HUES64 (cell line): ENCODE results near the gene KDM1A.

ENCODE experiments used
- H3K27ac ChIP-seq: 2 replicates; pipeline ENCODE4 v1.7.0; 2013; ENCODE audit warnings: low read depth, low read length, inconsistent platforms
- H3K27me3 ChIP-seq: 2 replicates; pipeline ENCODE4 v1.6.1; 2013; ENCODE audit warnings: mild to moderate bottlenecking, low read length; ENCODE audit not compliant: insufficient read depth
- H3K36me3 ChIP-seq: 2 replicates; pipeline ENCODE4 v1.6.1; 2013; ENCODE audit warnings: mild to moderate bottlenecking, low read length; ENCODE audit not compliant: insufficient read depth
- H3K4me1 ChIP-seq: 2 replicates; pipeline ENCODE4 v1.6.1; 2013; ENCODE audit warnings: mild to moderate bottlenecking, low read length, moderate library complexity; ENCODE audit not compliant: insufficient read depth
- H3K4me3 ChIP-seq: 2 replicates; pipeline ENCODE4 v1.5.1; 2013; ENCODE audit warnings: mild to moderate bottlenecking, low read length, moderate library complexity
- H3K9ac ChIP-seq: 2 replicates; pipeline ENCODE4 v1.6.1; 2013; ENCODE audit warnings: mild to moderate bottlenecking, low read depth, low read length
- H3K9me3 ChIP-seq: 2 replicates; pipeline ENCODE4 v1.6.1; 2013; ENCODE audit warnings: low read depth, low read length; ENCODE audit not compliant: insufficient read depth
- WGBS: fragments of 150-250, 120-280 bp; methylation state at CpG from one replicate; pipeline ENCODE4 v1.1.7; 2013; ENCODE audit warnings: missing lambda C conversion rate; 5-methylcytosine and 5-hydroxymethylcytosine counted together

Gene KDM1A

DNA sequence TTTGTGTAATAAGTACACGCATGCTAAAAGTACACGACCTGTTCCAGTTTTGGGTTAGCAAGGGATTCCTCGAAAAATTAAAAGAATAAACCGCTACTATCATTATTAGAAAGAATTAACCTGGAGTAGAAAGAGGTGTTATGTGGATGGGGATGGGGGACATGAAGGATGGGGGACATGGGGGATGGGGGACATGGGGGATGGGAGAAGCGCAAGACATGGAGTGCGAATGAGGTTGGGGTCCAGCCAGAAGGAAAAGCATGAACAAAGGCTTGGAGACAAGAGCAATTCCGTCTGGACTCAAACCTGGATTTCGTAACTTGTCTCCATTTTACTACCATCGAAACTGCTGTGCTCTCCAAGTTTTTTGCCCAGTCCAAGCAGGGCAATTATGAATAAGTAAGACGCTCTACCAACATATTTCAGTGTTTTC is 591 bp upstream of the KDM1A start:
- Histone ChIP-seq H3K27me3 (no peaks in the 10 kb centered on the region), H3K9ac (peak overlapping the region; percentile 88), H3K36me3 (peaks cover 15% of the 10 kb centered on the region), H3K9me3 (peaks cover 17% of the 10 kb centered on the region), H3K27ac (peak overlapping the region; percentile 70), H3K4me1 (peaks cover 4% of the 10 kb centered on the region; the same call in 1 of the 2 replicates), H3K4me3 (peak overlapping the region; percentile 82)
- WGBS = 71% methylated on average over 9 of the region's 10 CpGs

DNA sequence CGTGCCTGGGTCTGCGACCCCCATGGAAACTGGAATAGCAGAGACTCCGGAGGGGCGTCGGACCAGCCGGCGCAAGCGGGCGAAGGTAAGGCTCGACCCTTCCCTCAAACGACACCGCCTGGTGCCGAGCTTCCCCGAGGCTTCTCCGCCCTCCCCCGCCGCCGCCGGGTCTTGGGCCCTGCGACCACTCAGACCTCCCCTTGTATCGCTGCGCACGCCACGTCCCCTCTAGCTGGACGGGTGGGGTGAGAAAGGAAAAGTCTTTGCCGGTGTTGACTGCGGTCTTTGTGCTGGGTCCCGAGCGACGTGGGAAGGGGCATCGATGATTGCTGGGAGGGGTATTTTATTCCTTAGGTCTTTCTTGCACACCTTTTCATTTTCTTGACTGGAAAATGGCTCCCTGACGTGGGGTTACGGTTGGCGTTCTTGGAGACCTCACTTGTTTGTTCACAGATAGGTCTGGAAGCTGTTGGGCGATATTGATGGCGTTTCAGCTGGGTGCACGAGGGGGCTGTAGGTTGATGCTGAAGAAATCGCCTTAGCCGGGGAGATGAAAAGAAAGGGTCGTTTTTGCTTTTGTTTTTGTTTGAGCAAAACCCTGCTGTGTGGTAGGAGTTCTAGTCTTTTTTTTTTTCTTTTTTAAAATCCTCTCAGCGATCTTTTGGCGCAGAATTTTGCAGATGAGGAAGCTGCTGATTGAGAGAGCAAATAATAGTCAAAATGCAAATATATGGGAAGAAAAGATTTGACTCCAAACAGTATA is 776 bp downstream of the KDM1A start:
- Histone ChIP-seq H3K36me3 (peaks cover 15% of the 10 kb centered on the region), H3K4me3 (peak overlapping the region; percentile 82), H3K27ac (peak overlapping the region; percentile 83), H3K27me3 (no peaks in the 10 kb centered on the region), H3K4me1 (no peaks in the 10 kb centered on the region), H3K9ac (peak overlapping the region; percentile 88), H3K9me3 (peaks cover 18% of the 10 kb centered on the region)
- under 1% methylated on average over 42 of the region's 42 CpGs for WGBS

DNA sequence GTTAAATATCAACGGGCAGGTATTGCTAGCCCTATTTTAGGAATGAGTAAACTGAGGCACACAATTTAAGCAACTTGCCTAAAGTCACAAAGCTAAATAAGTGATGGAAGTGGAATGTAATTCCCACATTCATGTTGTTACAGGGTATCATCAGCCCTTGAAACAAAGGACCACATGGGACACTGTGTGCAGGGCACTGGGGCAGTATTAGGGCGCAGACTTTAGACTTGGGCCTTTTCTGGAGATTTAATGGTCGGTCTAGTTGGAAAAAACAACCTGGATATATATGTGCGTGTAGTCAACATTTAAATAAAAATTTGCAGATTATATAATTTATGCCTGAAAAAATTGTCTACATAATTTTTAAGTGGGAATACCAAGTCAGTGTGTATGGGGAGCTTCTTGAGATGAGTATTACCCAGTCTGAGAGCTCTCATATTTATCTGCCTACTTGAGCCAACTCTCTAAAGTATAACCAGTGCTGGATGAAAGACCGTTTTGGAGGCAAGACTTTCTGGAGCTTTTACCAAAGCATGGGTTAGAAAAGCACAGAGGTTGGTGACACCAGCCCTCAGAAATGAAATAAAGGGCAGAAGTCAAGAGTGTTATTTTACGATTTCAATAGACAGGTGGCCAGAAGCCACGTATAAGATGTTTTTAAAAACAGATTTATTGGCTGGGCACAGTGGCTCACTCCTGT is 1.6 kb downstream of the KDM1A start:
- 39% methylated on average over 6 of the region's 7 CpGs for WGBS
- no peaks in the 10 kb centered on the region for H3K4me1 ChIP-seq
- H3K27me3 ChIP-seq = no peaks in the 10 kb centered on the region
- H3K36me3 ChIP-seq = peaks cover 15% of the 10 kb centered on the region
- peaks cover 18% of the 10 kb centered on the region for H3K9me3 ChIP-seq
- peak overlapping the region; percentile 82 for H3K4me3 ChIP-seq
- peak overlapping the region; percentile 88 for H3K9ac ChIP-seq
- H3K27ac ChIP-seq = peak overlapping the region; percentile 5; the same call in 1 of the 2 replicates

DNA sequence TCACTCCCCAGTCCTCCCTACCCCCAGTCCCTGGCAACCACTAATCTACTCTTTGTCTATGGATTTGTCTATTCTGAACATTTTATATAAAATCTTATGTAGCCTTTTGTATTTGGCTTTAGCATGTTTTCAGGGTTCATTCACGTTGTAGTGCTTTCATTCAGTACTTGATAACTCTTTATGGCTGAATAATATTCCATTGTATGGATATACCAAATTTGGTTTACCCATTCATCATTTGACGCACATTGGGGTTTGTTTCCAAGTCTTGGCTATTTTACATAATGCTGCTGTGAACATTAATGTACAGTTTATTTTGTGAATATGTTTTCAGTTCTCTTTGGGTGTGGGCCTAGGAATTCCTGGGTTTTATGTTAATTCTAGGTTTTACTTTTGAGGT is 2.6 kb downstream of the KDM1A start:
- Histone ChIP-seq H3K27me3 (no peaks in the 10 kb centered on the region), H3K27ac (no peak overlapping the region), H3K9ac (no peak overlapping the region), H3K4me3 (peak overlapping the region; percentile 82), H3K36me3 (peaks cover 15% of the 10 kb centered on the region), H3K4me1 (peaks cover 6% of the 10 kb centered on the region), H3K9me3 (peaks cover 18% of the 10 kb centered on the region)
- 100% methylated on average over 1 of the region's 2 CpGs for WGBS

DNA sequence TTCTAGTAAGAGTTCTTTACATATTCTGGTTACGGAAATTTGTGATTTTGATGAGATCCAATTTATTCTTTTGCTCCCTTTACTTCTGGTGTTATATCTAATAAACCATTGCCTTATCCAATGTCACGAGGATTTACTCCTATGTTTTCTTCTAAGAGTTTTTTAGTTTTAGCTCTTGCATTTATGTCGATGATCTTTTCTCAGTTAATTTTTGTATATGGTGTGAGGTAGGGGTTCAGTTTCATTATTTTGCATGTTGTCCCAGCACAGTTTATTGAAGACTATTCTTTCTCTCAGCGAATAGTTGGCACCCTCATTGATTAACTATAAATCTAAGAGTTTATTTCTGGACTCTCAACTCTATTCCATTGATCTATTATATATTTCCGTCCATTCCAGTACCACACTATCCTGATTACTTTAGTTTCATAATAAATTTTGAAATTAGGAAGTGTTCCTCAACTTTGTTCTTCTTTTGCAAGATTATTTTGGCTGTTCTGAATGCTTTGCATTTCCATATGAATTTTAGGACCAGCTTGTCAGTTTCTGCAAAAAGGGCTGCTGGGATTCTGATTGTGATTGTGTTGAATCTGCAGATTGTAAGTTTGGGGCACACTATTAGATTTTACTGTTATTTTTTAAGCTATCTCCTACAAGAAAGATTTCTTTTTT is 4.0 kb downstream of the KDM1A start:
- Histone ChIP-seq H3K27ac (no peak overlapping the region), H3K9ac (no peak overlapping the region), H3K27me3 (no peaks in the 10 kb centered on the region), H3K9me3 (peaks cover 18% of the 10 kb centered on the region), H3K4me1 (peaks cover 13% of the 10 kb centered on the region), H3K4me3 (no peak overlapping the region), H3K36me3 (peaks cover 15% of the 10 kb centered on the region)
- 93% methylated on average over 3 of the region's 5 CpGs for WGBS

DNA sequence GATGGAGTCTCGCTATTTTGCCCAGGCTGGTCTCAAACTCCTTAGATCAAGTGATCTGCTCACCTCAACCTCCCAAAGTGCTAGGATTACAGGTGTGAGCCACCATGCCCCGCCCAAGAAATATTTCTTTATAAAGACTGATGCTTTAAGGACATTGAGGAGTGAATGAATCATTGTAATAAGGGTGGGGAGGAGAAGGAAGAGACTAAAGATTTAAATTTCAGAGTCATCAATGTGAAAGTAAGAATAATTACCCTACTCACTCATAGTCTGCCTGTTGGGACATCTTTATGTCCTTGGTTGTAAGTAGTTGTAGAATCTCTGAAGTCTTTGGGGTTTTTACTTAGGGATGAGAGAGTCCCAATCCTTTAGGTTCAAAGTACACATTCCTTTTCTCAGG is 7.3 kb downstream of the KDM1A start:
- Histone ChIP-seq H3K4me3 (no peak overlapping the region), H3K4me1 (peaks cover 18% of the 10 kb centered on the region), H3K9ac (no peak overlapping the region), H3K27ac (no peak overlapping the region), H3K36me3 (peaks cover 25% of the 10 kb centered on the region), H3K9me3 (peaks cover 18% of the 10 kb centered on the region), H3K27me3 (no peaks in the 10 kb centered on the region)
- 100% methylated on average over 2 of the region's 2 CpGs for WGBS

DNA sequence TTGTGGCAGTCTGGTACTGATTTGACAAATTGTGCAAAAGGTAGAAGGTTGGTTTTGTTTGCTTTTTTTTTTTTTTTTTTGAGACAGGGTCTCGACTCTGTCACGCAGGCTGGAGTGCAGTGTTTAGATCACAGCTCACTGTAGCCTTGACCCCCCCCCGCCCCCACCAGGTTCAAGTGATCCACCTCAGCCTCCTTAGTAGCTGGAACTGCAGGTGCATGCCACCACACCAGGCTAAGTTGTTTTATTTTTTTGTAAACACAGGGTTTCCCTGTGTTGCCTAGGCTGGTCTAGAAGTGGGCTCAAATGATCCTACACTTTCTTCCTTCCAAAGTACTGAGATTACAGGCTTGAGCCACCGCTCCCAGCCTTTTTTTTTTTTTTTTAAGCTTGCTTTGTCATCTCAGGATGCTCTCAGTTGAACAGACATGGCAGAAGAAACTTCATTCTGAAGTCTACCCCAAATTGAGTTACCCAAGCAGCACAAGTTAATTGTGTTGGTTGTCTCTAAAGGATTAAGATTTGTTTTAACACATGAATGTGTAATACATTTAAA is 8.2 kb downstream of the KDM1A start:
- H3K4me3 ChIP-seq = no peak overlapping the region
- peaks cover 13% of the 10 kb centered on the region for H3K9me3 ChIP-seq
- no peak overlapping the region for H3K27ac ChIP-seq
- H3K36me3 ChIP-seq = peaks cover 20% of the 10 kb centered on the region
- no peak overlapping the region for H3K9ac ChIP-seq
- H3K27me3 ChIP-seq = no peaks in the 10 kb centered on the region
- peaks cover 25% of the 10 kb centered on the region for H3K4me1 ChIP-seq
- 75% methylated on average over 4 of the region's 4 CpGs for WGBS

DNA sequence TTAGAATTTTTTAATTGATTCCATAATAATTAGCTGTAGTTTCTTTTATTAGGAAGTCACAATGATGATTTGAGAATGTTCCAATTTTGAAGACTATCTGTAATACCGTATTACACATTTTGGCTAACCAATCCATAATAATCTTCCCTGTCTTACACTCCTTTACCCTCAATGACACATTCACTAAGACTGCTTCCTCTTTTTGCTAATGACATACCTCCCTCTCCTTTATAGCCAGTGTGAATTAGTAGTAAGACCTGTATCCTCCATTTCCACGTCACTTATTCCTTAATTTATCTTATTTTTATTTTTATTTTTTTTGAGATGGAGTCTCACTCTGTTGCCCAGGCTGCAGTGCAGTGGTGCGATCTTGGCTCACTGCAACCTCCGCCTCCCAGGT is 10.1 kb downstream of the KDM1A start:
- Histone ChIP-seq H3K4me1 (peaks cover 29% of the 10 kb centered on the region), H3K9me3 (no peaks in the 10 kb centered on the region), H3K4me3 (no peak overlapping the region), H3K9ac (no peak overlapping the region), H3K27me3 (no peaks in the 10 kb centered on the region), H3K36me3 (peaks cover 12% of the 10 kb centered on the region), H3K27ac (no peak overlapping the region)
- WGBS = 100% methylated on average over 3 of the region's 4 CpGs

DNA sequence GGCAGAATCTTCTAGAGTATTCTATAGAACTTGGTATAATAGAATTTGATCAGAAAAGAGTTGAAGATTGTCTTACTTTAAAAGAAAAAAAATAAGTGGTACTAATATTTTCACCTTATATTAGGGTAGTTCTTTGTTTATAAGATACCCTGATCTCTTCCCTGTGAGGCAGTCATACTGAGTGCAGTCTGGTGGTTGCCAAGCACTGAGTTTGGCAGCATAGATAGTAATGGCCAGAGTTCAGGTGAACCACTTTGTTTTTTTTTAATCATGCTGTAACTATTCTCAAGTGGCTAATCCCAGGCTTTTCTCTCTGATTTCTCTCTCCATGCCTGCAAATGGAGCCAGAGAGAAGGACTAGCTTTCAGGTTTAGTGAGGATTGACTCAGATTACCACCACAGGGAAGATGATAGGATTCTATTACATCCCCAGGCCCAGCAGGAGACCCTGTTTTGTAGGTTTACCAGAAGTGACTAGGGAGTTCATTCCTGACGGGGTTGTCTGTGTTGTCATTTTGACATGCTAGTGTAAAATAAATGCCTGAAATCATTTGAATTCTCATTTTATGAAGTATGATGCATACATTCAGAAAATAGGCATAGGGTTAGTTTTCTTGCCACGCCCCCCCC is 16.7 kb downstream of the KDM1A start:
- Histone ChIP-seq H3K27me3 (no peaks in the 10 kb centered on the region), H3K27ac (no peak overlapping the region), H3K36me3 (peaks cover 22% of the 10 kb centered on the region), H3K9me3 (no peaks in the 10 kb centered on the region), H3K4me3 (no peak overlapping the region), H3K9ac (no peak overlapping the region), H3K4me1 (peaks cover 49% of the 10 kb centered on the region)
- 69% methylated on average over 1 of the region's 2 CpGs for WGBS

DNA sequence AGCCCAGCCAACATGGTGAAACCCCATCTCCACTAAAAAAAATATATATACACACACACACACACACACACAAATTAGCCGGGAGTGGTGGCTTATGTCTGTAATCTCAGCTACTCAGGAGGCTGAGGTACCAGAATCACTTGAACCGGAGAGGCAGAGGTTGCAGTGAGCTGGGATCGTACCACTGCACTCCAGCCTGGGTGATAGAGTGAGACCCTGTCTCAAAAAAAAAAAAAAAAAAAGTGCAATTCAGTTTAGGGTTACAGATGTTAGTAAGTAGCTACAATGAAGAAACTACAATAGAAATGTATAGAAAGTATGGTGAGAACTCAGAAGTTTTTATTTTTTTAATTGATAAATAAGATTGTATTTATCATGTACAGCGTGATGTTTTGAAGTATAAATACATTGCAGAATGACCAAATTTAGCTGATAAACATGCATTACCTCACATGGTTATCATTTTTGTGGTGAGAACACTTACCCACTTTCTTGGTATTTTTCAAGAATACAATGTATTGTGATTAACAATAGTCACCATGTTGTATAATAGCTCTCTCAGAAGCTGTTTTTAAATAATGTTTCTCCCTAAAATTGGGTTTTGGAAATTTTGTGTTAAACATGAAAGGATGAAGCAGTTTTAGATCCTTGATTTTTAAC is 17.9 kb downstream of the KDM1A start:
- H3K9me3 ChIP-seq = no peaks in the 10 kb centered on the region
- H3K27me3 ChIP-seq = no peaks in the 10 kb centered on the region
- peaks cover 41% of the 10 kb centered on the region for H3K4me1 ChIP-seq
- H3K36me3 ChIP-seq = peaks cover 20% of the 10 kb centered on the region
- WGBS = 96% methylated on average over 3 of the region's 4 CpGs
- no peak overlapping the region for H3K9ac ChIP-seq
- H3K4me3 ChIP-seq = no peak overlapping the region
- no peak overlapping the region for H3K27ac ChIP-seq
